Measurements from ENCODE around the gene JAKMIP2. TPM values are rescaled to one million over a fixed set of nuclear protein-coding genes. Genes with fewer than 3 reads are reported as not detected.

The JAKMIP2 gene
- total and polyA plus RNA-seq, 10 of the 15 experiments (the other 5 are each of a cell fraction or from before 2014, with no cell fraction given) = 0.51 to 1.8 (median 0.89) TPM

DNA sequence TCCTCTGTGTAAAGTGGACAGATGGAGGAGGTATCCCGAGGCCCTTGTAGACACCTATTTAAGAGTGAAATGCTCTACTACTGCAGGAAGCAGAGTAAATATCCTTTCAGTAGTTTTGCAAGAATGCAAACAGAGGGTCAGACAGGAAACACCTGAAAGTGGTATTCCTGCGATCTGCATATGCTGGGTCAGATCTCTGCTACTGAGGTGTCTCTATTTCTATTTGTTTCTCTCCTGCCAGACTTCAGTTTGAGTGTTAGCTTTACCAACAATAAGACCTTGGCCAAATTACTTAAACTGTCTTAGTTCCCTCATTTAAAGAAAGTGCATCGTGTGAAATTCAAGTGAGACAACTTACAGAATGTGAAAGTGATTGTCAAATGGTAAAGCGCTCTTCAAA, 47.6 kb downstream of the JAKMIP2 start:
- Histone ChIP-seq H3K36me3 (ENCODE audit: control insufficient read depth in 2 of 2, insufficient read depth in 2 of 2, low read length in 1 of 2) (no peaks in the 10 kb centered on the region), H3K9me3 (replicated peaks; ENCODE audit: control insufficient read depth, insufficient read depth, low read length) (no peaks in the 10 kb centered on the region), H3K4me1 (ENCODE audit: control insufficient read depth, insufficient read depth, low read length) (no peaks in the 10 kb centered on the region), H4K20me1 (ENCODE audit: control insufficient read depth, insufficient read depth) (no peaks in the 10 kb centered on the region), H3K4me2 (ENCODE audit: control insufficient read depth, insufficient read depth) (no peak overlapping the region), H3K27ac (ENCODE audit: control insufficient read depth, insufficient read depth) (no peak overlapping the region), H3K27me3 (replicated peaks in 1 of 2; ENCODE audit: control insufficient read depth in 2 of 2, insufficient read depth in 2 of 2, low read length in 1 of 2) (no peaks in the 10 kb centered on the region), H3K4me3 (no peak overlapping the region), H3K9ac (ENCODE audit: control insufficient read depth, insufficient read depth, low read length) (no peak overlapping the region), H2AFZ (ENCODE audit: control insufficient read depth, low read depth, low read length) (no peak overlapping the region), H3K79me2 (ENCODE audit: control insufficient read depth, insufficient read depth, low read length) (no peaks in the 10 kb centered on the region)
- in situ Hi-C loops (cut with MboI) = no loop called here
- 18% methylated on average over 4 of the region's 4 CpGs for WGBS (ENCODE audit: insufficient coverage, insufficient replicate concordance, low lambda C conversion rate, missing lambda C conversion rate)
- ChIA-PET RAD21 (ENCODE audit: unreplicated experiment) (no interaction called here), CTCF (no interaction called here), SMC1A (ENCODE audit: uncharacterized antibody, unreplicated experiment) (interaction anchor here (1.1 kb wide), 1 partner anchor 9 kb away, joined by 3 read pairs; no protein-coding TSS in a partner anchor), POLR2A (no interaction called here)
- no TSS peak for BruUV-seq (replicated peaks)
- intact Hi-C loops (cut with micrococcal nuclease; ENCODE audit: unreplicated experiment) = no loop called here
- no peak for FAIRE-seq
- no peak for ATAC-seq
- TF ChIP-seq SPI1 (IDR thresholded peaks at IDR 0.05; ENCODE audit: borderline replicate concordance, insufficient read depth, low read depth, low read length) (no peak), WRNIP1 (IDR thresholded peaks at IDR 0.05; ENCODE audit: borderline replicate concordance, low read depth, low read length) (no peak), SMARCA5 (IDR thresholded peaks at IDR 0.05) (no peak), PAX5 (IDR thresholded peaks at IDR 0.05; ENCODE audit: borderline replicate concordance, low read depth, low read length) (no peak), KDM1A (IDR thresholded peaks at IDR 0.05; ENCODE audit: borderline replicate concordance) (no peak), BACH1 (IDR thresholded peaks at IDR 0.05; ENCODE audit: borderline replicate concordance) (no peak), YY1 (IDR thresholded peaks at IDR 0.05; ENCODE audit: low read depth, low read length) (no peak), CBX5 (IDR thresholded peaks at IDR 0.05; ENCODE audit: low read depth) (no peak), NFIC (IDR thresholded peaks at IDR 0.05; ENCODE audit: low read depth, low read length) (no peak), ASH2L (IDR thresholded peaks at IDR 0.05; ENCODE audit: borderline replicate concordance, low read depth) (no peak), PML (IDR thresholded peaks at IDR 0.05; ENCODE audit: low read length) (no peak), CREM (IDR thresholded peaks at IDR 0.05; ENCODE audit: low read depth) (no peak), TCF7 (IDR thresholded peaks at IDR 0.05; ENCODE audit: borderline replicate concordance) (no peak), BCL11A (IDR thresholded peaks at IDR 0.05; ENCODE audit: low read depth, low read length) (no peak), BMI1 (IDR thresholded peaks at IDR 0.05; ENCODE audit: borderline replicate concordance) (no peak), SREBF2 (IDR thresholded peaks at IDR 0.05; ENCODE audit: low read length) (no peak), RB1 (IDR thresholded peaks at IDR 0.05; ENCODE audit: borderline replicate concordance) (no peak), CEBPB (IDR thresholded peaks at IDR 0.05; ENCODE audit: borderline replicate concordance in 1 of 2, low read depth in 2 of 2, low read length in 2 of 2) (no peak), RUNX3 (IDR thresholded peaks at IDR 0.05; ENCODE audit: low read length) (no peak), STAT1 (conservative IDR thresholded peaks at IDR 0.05) (no peak)
- DNase-seq (ENCODE audit: low read depth, low spot score) = no peak

Measured in GM12878 (cell line).